K562 (cell line): ENCODE results near the gene EBF4. TPM values are rescaled to one million over a fixed set of nuclear protein-coding genes. Genes with fewer than 3 reads are reported as not detected.

Source experiments
- ASH1L ChIP-seq: fragments of 450-650 bp; IDR thresholded peaks from 2 replicates; pipeline ENCODE4 v1.6.1; 2018; ENCODE audit warnings: borderline replicate concordance, mild to moderate bottlenecking, low read depth; ENCODE audit not compliant: partially characterized antibody
- CBX2 ChIP-seq: fragments of 200-600 bp; sonication (generic); IDR thresholded peaks from one replicate; pipeline ENCODE4 v1.6.1; 2012; ENCODE audit warnings: mild to moderate bottlenecking, low read length, inconsistent platforms; ENCODE audit not compliant: insufficient read depth, poor library complexity, severe bottlenecking
- CEBPB ChIP-seq: fragments of 450-650 bp; IDR thresholded peaks from 2 replicates; pipeline ENCODE4 v1.6.1; 2016; ENCODE audit warnings: missing genetic modification characterization, missing compliant biosample characterization
- CSDE1 ChIP-seq, 2 experiments: fragments of 450-650 bp; IDR thresholded peaks; 2 replicates each; pipeline ENCODE4 v1.6.1; 2016; ENCODE audit warnings: mild to moderate bottlenecking in 1 of 2
- E2F8 ChIP-seq: fragments of 450-650 bp; IDR thresholded peaks from 2 replicates; pipeline ENCODE4 v1.7.1; 2018; ENCODE audit warnings: mild to moderate bottlenecking, low read depth; ENCODE audit not compliant: partially characterized antibody
- HOMEZ ChIP-seq: fragments of 250-450 bp; sonication (Bioruptor Pico); IDR thresholded peaks from 2 replicates; pipeline ENCODE4 v1.4.0; 2020; ENCODE audit warnings: mild to moderate bottlenecking, moderate library complexity
- MCM5 ChIP-seq: fragments of 450-650 bp; IDR thresholded peaks from 2 replicates; pipeline ENCODE4 v1.6.1; 2016; ENCODE audit warnings: low read depth
- PRDM10 ChIP-seq: fragments of 450-650 bp; IDR thresholded peaks from 2 replicates; pipeline ENCODE4 v1.6.1; 2018; ENCODE audit not compliant: partially characterized antibody
- SFPQ ChIP-seq: fragments of 200-400 bp; formaldehyde crosslinking; IDR thresholded peaks from 2 replicates; pipeline ENCODE4 v1.6.1; 2017; ENCODE audit warnings: mild to moderate bottlenecking, low read depth, low read length, moderate library complexity
- SLC30A9 ChIP-seq: fragments of 250-450 bp; sonication (Bioruptor Pico); IDR thresholded peaks from 2 replicates; pipeline ENCODE4 v1.8.0; 2022; ENCODE audit warnings: mild to moderate bottlenecking, moderate library complexity
- TFAM ChIP-seq: fragments of 250-450 bp; sonication (Bioruptor Pico); conservative IDR thresholded peaks from 2 replicates; pipeline ENCODE4 v1.5.0; 2021; ENCODE audit warnings: mild to moderate bottlenecking, moderate library complexity
- ZBTB34 ChIP-seq: fragments of 250-450 bp; sonication (Bioruptor Pico); IDR thresholded peaks from 2 replicates; pipeline ENCODE4 v1.8.0; 2021; ENCODE audit warnings: mild to moderate bottlenecking, moderate library complexity
- ZNF133 ChIP-seq: fragments of 250-450 bp; sonication (Bioruptor Pico); IDR thresholded peaks from 2 replicates; pipeline ENCODE4 v1.4.0; 2020; ENCODE audit warnings: mild to moderate bottlenecking
- ZNF212 ChIP-seq: fragments of 450-650 bp; formaldehyde crosslinking; IDR thresholded peaks from 2 replicates; pipeline ENCODE4 v1.4.0; 2020; ENCODE audit warnings: mild to moderate bottlenecking
- ZNF695 ChIP-seq: fragments of 450-650 bp; formaldehyde crosslinking; IDR thresholded peaks from 2 replicates; pipeline ENCODE4 v1.4.0; 2020; ENCODE audit warnings: mild to moderate bottlenecking, moderate library complexity
- polyA plus RNA-seq, 8 experiments: library from polyadenylated mRNA; depleted of rRNA in 4 of 8; stranded (reverse) in 5 of 8; unstranded in 3 of 8; fragments of >200 nt; fragmentation: Nextera tagmentation in 2 of 8; fragmentation: Illumina TruSeq in 1 of 8; extraction: Ambion mirVana in 2 of 8; extraction: Trizol in 1 of 8; gene quantifications; 2 replicates each; pipeline versions ENCODE4 v1.2.1 to v1.2.3, GENCODE V29; 2011 to 2014; ENCODE audit warnings: inconsistent platforms in 1 of 8, missing spikeins in 1 of 8
- total RNA-seq, 7 experiments: library from RNA; depleted of rRNA in 6 of 7; stranded (reverse); fragments of >200 nt in 6 of 7; fragmentation: Illumina TruSeq in 2 of 7; extraction: Trizol in 2 of 7; gene quantifications; 2 replicates each; pipeline versions ENCODE4 v1.2.1 to v1.2.3, GENCODE V29; 2011 to 2021; ENCODE audit warnings: low replicate concordance in 1 of 7

Gene EBF4
- total and polyA plus RNA-seq, 9 of the 15 experiments (the other 6 are each of a cell fraction or from before 2014, with no cell fraction given): 0.09 TPM; not detected in 8

- TF ChIP-seq E2F8: no peak
- TF ChIP-seq HOMEZ (CRISPR knock-in tag): no peak
- TF ChIP-seq CBX2: no peak
- no peak for TF ChIP-seq ZNF133
- TF ChIP-seq ZNF212 (CRISPR knock-in tag): no peak
- TF ChIP-seq ZBTB34 (CRISPR knock-in tag): no peak
- no peak for TF ChIP-seq ASH1L
- TF ChIP-seq MCM5: no peak
- TF ChIP-seq TFAM (CRISPR knock-in tag): no peak
- TF ChIP-seq SLC30A9 (CRISPR knock-in tag): no peak
- no peak for TF ChIP-seq CSDE1 (IDR thresholded peaks at IDR 0.05)
- no peak for TF ChIP-seq CEBPB (tag)
- peak; percentile 99 for TF ChIP-seq PRDM10
- TF ChIP-seq ZNF695 (CRISPR knock-in tag): no peak
- TF ChIP-seq SFPQ: no peak
These were observed 40.5 kb upstream of the EBF4 start, which contains the start of gene NOP56 (continued) for GRCh38 chr20:2651772-2652723.
